Fibroblast of mammary gland (primary cell): Measurements from ENCODE around the gene SNRNP70.
"Not testable (repeated sequence)": the region's sequence is repeated elsewhere in the genome, so short reads cannot be mapped to it uniquely, and the experiment has no call there.

Source experiments
- DNase-seq: peaks from one replicate; pipeline ENCODE4 v3.0.0-alpha.2; 2010; ENCODE audit warnings: low read depth
- H3K4me3 ChIP-seq: 2 replicates; pipeline ENCODE4 v1.5.1; 2011; ENCODE audit warnings: low read depth, mild to moderate bottlenecking, low read length, moderate library complexity; ENCODE audit not compliant: control insufficient read depth
- CTCF ChIP-seq: conservative IDR thresholded peaks from 2 replicates; pipeline ENCODE4 v1.5.1; 2011; ENCODE audit warnings: low read depth, low read length, inconsistent platforms; ENCODE audit not compliant: control insufficient read depth, insufficient read depth

The SNRNP70 gene

GRCh38 chr19:49120325-49120683, 35.1 kb downstream of the SNRNP70 start:
- no peak overlapping the region for H3K4me3 ChIP-seq
- no peak for DNase-seq
- no peak for TF ChIP-seq CTCF

- no peak overlapping the region for H3K4me3 ChIP-seq
- TF ChIP-seq CTCF, result no peak
- DNase-seq, result no peak
Measured at GRCh38 chr19:49120868-49121267, 35.6 kb downstream of the SNRNP70 start.

- not testable (repeated sequence) for H3K4me3 ChIP-seq
- peak; percentile 33 for DNase-seq
Measured at GRCh38 chr19:49121841-49122240, 36.6 kb downstream of the SNRNP70 start.

- DNase-seq, H3K4me3 ChIP-seq: not testable (repeated sequence)
Measured at GRCh38 chr19:49123285-49123684, 38.0 kb downstream of the SNRNP70 start.

GRCh38 chr19:49125025-49125731, 39.9 kb downstream of the SNRNP70 start:
- H3K4me3 ChIP-seq, result no peak overlapping the region
- DNase-seq, result no peak
- no peak for TF ChIP-seq CTCF

- TF ChIP-seq CTCF, result no peak
- no peak for DNase-seq
- no peak overlapping the region for H3K4me3 ChIP-seq
Measured at GRCh38 chr19:49126575-49126974, 41.3 kb downstream of the SNRNP70 start.

- DNase-seq, H3K4me3 ChIP-seq: not testable (repeated sequence)
Measured at GRCh38 chr19:49127225-49127624, 42.0 kb downstream of the SNRNP70 start.

GRCh38 chr19:49127674-49128544, 42.7 kb downstream of the SNRNP70 start:
- DNase-seq, result peak; percentile 94
- H3K4me3 ChIP-seq, result peak overlapping the region; percentile 51
- no peak for TF ChIP-seq CTCF
